Measurements from ENCODE around the gene ARHGAP24.

The ARHGAP24 gene

GRCh38 chr4:85579942-85580341 lies 105.0 kb downstream of the ARHGAP24 start:
- no peak for DNase-seq (ENCODE audit: low read depth, low spot score)

- DNase-seq (ENCODE audit: low read depth, low spot score) = no peak
These were observed 105.5 kb downstream of the ARHGAP24 start for GRCh38 chr4:85580489-85580888.

GRCh38 chr4:85587952-85588351 lies 113.0 kb downstream of the ARHGAP24 start:
- DNase-seq (ENCODE audit: low read depth, low spot score) = no peak

GRCh38 chr4:85591406-85592098 lies 116.6 kb downstream of the ARHGAP24 start:
- DNase-seq (ENCODE audit: low read depth, low spot score) = no peak

- no peak for DNase-seq (ENCODE audit: low read depth, low spot score)
These were observed 120.3 kb downstream of the ARHGAP24 start for GRCh38 chr4:85595098-85595775.

GRCh38 chr4:85595796-85596559 lies 121.0 kb downstream of the ARHGAP24 start:
- no peak for DNase-seq (ENCODE audit: low read depth, low spot score)

GRCh38 chr4:85598936-85599335 lies 124.0 kb downstream of the ARHGAP24 start:
- DNase-seq (ENCODE audit: low read depth, low spot score) = no peak

GRCh38 chr4:85600501-85600900 lies 125.6 kb downstream of the ARHGAP24 start:
- no peak for DNase-seq (ENCODE audit: low read depth, low spot score)

- DNase-seq (ENCODE audit: low read depth, low spot score) = no peak
These were observed 128.7 kb downstream of the ARHGAP24 start for GRCh38 chr4:85603437-85604336.

- DNase-seq (ENCODE audit: low read depth, low spot score) = no peak
These were observed 131.6 kb downstream of the ARHGAP24 start for GRCh38 chr4:85606505-85606904.

GRCh38 chr4:85607624-85608023 lies 132.7 kb downstream of the ARHGAP24 start:
- no peak for DNase-seq (ENCODE audit: low read depth, low spot score)

GRCh38 chr4:85610450-85610849 lies 135.5 kb downstream of the ARHGAP24 start:
- no peak for DNase-seq (ENCODE audit: low read depth, low spot score)

GRCh38 chr4:85611661-85612060 lies 136.7 kb downstream of the ARHGAP24 start:
- DNase-seq (ENCODE audit: low read depth, low spot score) = no peak

- no peak for DNase-seq (ENCODE audit: low read depth, low spot score)
These were observed 139.0 kb downstream of the ARHGAP24 start for GRCh38 chr4:85613901-85614300.

- no peak for DNase-seq (ENCODE audit: low read depth, low spot score)
These were observed 141.0 kb downstream of the ARHGAP24 start for GRCh38 chr4:85615952-85616351.

- DNase-seq (ENCODE audit: low read depth, low spot score) = no peak
These were observed 142.3 kb downstream of the ARHGAP24 start for GRCh38 chr4:85617202-85617601.

GRCh38 chr4:85632981-85633380 lies 158.0 kb downstream of the ARHGAP24 start:
- DNase-seq (ENCODE audit: low read depth, low spot score) = no peak

GRCh38 chr4:85637778-85638177 lies 162.8 kb downstream of the ARHGAP24 start:
- no peak for DNase-seq (ENCODE audit: low read depth, low spot score)

- no peak for DNase-seq (ENCODE audit: low read depth, low spot score)
These were observed 165.0 kb downstream of the ARHGAP24 start for GRCh38 chr4:85639946-85640345.

- no peak for DNase-seq (ENCODE audit: low read depth, low spot score)
These were observed 167.6 kb downstream of the ARHGAP24 start for GRCh38 chr4:85642356-85643100.

- DNase-seq (ENCODE audit: low read depth, low spot score) = no peak
These were observed 169.1 kb downstream of the ARHGAP24 start for GRCh38 chr4:85644061-85644460.

Data from smooth muscle cell of the brain vasculature (primary cell).